SW480 (cell line): Measurements from ENCODE around the gene CEP350.

ENCODE experiments used
- DNase-seq: peaks from one replicate; pipeline ENCODE4 v3.0.0-alpha.2; 2016; ENCODE audit warnings: low spot score

CEP350 gene

DNA sequence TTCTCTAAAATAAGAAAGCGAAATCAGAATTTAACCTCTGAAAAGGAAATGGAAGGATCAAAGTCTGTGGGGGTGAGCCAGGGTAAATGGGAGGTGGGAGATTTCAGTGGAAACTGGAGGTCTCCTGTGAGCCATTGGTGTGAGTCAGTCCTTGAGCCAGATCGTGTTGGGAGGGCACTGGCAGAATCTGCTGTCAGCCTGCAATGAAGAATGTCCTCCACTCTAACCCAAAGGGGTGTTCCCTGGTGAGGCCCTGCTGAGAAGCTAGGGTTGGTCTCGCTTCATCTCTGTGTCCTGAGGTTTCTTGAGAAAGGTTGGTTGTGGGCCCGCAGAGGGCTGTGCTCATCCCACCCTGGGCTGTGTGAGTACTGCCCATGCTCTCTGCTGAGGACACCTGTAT lies 202.5 kb downstream of the CEP350 start:
- DNase-seq: no peak

DNA sequence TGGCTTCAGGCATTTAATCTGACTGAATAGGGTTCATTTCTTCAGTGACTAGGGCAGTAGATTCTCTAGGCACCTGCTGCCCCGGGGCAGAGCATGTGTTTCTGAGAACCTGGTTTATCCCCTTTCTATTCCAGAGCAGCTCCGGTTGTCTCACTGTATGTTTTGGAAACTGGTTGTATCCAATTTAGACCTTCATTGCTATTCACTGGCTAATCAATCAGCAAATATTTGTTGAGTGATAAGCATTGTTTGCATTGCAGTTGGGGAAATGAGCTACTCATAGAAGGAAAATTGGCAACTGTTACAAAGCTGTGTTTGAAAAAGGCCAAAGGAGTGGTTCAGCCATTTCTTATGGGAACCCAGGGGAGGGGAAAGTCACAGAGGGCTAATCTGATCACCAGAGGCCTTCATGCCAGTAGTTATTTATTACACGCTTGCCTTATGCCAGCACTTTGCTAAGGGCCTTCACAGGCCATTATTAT lies 203.0 kb downstream of the CEP350 start:
- no peak for DNase-seq

DNA sequence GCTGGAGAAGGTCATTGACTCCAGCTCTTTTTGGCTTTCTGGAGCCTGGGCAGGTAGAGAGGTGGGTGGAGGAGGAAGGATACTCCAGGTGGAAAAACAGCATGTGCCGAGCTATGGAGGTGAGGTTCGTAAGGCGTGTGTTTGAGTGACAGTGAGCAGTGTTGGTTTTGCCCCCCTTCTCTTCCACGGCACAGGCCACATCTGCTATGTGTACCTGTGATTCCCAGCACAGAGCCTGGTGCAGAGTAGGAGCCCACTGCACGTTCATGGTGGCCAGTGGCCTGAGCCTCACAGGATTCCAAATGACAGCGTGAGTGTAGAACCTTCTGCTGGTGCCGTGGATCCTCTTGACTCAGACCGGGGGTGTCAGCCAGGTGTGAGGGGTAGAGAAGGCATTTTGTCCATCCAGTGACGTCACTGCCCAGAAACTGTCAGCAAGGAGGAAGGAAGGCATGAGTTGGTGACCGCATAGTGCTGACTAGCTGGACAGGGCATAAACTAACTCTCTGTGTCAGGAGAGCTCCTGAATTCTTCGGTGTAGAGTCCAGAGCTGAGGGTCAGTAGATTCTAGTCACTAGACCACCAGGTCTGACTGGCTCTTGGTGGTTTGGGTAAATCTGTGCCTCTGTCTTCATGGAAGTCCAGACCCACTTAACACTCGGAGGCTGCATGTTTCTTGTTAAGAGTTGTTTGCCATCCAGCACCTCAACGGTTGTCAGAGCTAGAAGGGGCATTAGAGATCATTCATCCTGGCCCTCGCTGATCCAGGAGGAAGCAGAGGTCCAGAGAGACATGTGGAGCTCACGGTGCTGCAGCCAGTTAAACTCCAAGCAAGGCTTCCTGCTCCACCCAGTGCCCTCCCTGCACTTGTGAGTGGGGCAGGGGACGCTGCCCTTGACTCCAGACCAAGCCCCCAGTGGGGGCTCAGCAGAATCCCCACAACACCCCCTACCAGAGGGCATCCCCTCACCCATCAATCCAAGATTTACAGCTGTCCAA lies 203.8 kb downstream of the CEP350 start:
- no peak for DNase-seq

DNA sequence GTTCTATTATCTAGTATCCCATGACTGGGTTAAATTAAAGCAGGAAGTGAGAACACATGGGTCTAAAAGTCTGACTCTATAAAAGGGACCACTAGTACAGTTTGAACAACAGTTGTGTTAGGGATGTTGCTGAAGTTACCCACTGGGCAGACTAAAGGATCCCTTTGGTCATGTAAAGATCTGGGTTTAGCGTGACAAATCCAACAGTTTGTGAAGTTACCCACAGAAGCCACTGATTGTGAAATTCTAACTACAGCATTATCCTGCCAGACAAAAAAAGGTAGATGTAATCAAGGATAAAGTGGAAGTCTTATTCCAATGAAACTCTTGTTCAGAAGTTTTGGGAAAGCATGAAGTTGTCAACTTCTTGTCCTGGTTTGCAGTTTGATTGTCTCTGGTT lies 205.7 kb downstream of the CEP350 start:
- DNase-seq: no peak

DNA sequence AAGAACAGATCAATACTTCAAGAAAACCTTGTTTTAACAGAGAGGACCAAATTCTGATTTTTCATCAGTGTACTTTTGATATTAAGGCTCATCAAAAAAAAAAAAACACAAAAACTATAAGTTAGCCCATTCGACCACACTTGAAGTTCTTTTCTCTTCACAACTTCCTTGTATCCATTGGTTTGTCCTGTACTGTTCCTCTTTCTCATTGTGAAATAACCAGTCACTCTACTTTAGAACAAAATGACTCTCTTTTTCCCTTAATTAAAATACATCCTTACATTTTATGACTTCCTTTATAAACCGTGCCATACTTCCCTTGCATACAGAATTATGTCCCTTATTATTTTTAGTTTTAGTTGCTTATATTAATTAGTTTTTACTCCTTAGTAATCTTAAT lies 208.4 kb downstream of the CEP350 start:
- no peak for DNase-seq
